Mucosa of stomach (tissue), 1 donor: ENCODE measurements around the gene HYAL1.
"Not testable (repeated sequence)": the region's sequence is repeated elsewhere in the genome, so short reads cannot be mapped to it uniquely, and the experiment has no call there.

Source experiments
- H3K27me3 ChIP-seq: one replicate; pipeline ENCODE4 v1.7.0; 2013; ENCODE audit warnings: mild to moderate bottlenecking, low read length; ENCODE audit not compliant: control insufficient read depth, insufficient read depth
- H3K36me3 ChIP-seq: one replicate; pipeline ENCODE4 v1.7.0; 2013; ENCODE audit warnings: low read length; ENCODE audit not compliant: control insufficient read depth, insufficient read depth
- H3K4me1 ChIP-seq: one replicate; pipeline ENCODE4 v1.7.0; 2013; ENCODE audit warnings: mild to moderate bottlenecking, low read length; ENCODE audit not compliant: control insufficient read depth, insufficient read depth
- H3K4me3 ChIP-seq: one replicate; pipeline ENCODE4 v1.7.0; 2013; ENCODE audit warnings: low read length
- H3K9ac ChIP-seq: one replicate; pipeline ENCODE4 v1.7.0; 2013; ENCODE audit warnings: mild to moderate bottlenecking, low read length, moderate library complexity
- H3K9me3 ChIP-seq: one replicate; pipeline ENCODE4 v1.7.0; 2013; ENCODE audit warnings: mild to moderate bottlenecking, low read length, moderate library complexity; ENCODE audit not compliant: control insufficient read depth
- donor health status: Pancreatic carcinoma.

HYAL1 gene

GRCh38 chr3:50279255-50280016 is 23.9 kb downstream of the HYAL1 start:
- H3K36me3 ChIP-seq, result no peaks in the 10 kb centered on the region
- no peaks in the 10 kb centered on the region for H3K9me3 ChIP-seq
- H3K4me1 ChIP-seq, result peaks cover 4% of the 10 kb centered on the region
- H3K27me3 ChIP-seq, result peaks cover 4% of the 10 kb centered on the region
- no peak overlapping the region for H3K4me3 ChIP-seq
- no peak overlapping the region for H3K9ac ChIP-seq

DNA sequence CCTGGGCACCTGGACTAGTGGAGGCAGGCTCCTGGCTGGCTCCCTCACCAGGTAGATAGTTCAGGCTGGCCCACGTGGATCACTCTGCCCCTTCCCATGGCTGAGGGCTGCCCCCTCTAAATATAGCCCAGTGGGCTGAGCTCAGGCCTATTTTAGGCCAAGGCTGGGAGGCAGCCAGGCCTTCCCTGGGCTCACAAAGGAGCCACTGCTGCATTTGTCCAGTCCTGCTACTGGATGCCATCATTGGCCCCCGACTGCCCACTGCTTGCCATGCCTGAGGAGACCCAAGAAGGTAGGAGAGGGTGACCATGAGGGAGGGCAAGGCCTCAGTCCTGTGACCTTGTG is 24.5 kb downstream of the HYAL1 start, which contains the start of gene LSMEM2:
Gene LSMEM2 (plus strand): TSS at position 208 of the 345 bp plus-strand sequence. CDS start 27 bp downstream, at position 235.
- H3K27me3 ChIP-seq, result peaks cover 4% of the 10 kb centered on the region
- no peak within 1 kb of the TSS for H3K9ac ChIP-seq
- H3K9me3 ChIP-seq, result no peaks in the 10 kb centered on the region
- H3K36me3 ChIP-seq, result no peaks in the 10 kb centered on the region
- peaks cover 9% of the 10 kb centered on the region for H3K4me1 ChIP-seq
- no peak within 1 kb of the TSS for H3K4me3 ChIP-seq

DNA sequence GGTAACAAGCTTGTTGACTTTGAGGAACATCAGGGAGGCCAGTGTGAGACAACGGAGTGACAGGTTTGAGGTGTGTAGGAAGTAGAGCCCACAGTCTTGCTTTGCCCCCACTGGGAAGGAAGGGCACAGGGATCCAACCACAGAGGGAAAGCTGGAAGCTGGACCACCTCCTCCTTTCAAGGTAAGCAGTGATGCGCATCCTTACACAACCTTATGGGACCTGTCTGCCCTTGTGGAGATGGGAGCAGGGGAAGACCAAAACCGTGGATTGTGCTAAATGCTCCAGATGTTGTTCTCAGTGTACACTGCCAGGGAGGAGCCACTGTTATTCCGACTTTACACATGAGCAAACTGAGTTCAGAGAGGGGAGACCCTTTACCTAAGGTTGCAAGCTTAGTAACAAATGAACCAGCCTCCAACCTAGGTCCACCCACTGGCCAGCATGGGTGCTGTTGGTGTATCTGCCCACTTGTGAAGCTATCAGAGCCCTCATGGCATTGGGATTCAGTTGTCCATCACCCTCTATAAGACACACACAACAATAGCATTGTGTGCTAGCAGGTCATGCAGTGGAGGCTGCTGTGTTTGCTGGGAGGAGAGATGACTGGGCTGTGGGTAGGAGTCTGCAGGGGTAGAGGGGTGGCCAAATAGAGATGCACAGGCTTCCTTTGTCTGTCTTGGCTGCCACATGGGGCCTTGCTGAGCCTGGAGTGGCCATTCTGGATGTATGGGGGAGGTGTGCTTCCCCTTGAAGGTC is 25.1 kb downstream of the HYAL1 start:
- H3K36me3 ChIP-seq, result no peaks in the 10 kb centered on the region
- H3K4me1 ChIP-seq, result peaks cover 15% of the 10 kb centered on the region
- H3K9ac ChIP-seq, result no peak overlapping the region
- H3K4me3 ChIP-seq, result no peak overlapping the region
- peaks cover 4% of the 10 kb centered on the region for H3K27me3 ChIP-seq
- H3K9me3 ChIP-seq, result no peaks in the 10 kb centered on the region

GRCh38 chr3:50276762-50277101 is 26.6 kb downstream of the HYAL1 start:
- Histone ChIP-seq H3K9me3 (no peaks in the 10 kb centered on the region), H3K4me3 (no peak overlapping the region), H3K9ac (no peak overlapping the region), H3K27me3 (peaks cover 4% of the 10 kb centered on the region), H3K4me1 (peaks cover 20% of the 10 kb centered on the region), H3K36me3 (no peaks in the 10 kb centered on the region)

- Histone ChIP-seq H3K9ac (no peak overlapping the region), H3K36me3 (no peaks in the 10 kb centered on the region), H3K9me3 (no peaks in the 10 kb centered on the region), H3K4me3 (no peak overlapping the region), H3K27me3 (peaks cover 4% of the 10 kb centered on the region), H3K4me1 (peaks cover 26% of the 10 kb centered on the region)
Measured at GRCh38 chr3:50275996-50276761, 27.2 kb downstream of the HYAL1 start.

- H3K9me3 ChIP-seq, result no peaks in the 10 kb centered on the region
- peaks cover 34% of the 10 kb centered on the region for H3K4me1 ChIP-seq
- H3K27me3 ChIP-seq, result peaks cover 4% of the 10 kb centered on the region
- H3K36me3 ChIP-seq, result no peaks in the 10 kb centered on the region
- no peak overlapping the region for H3K4me3 ChIP-seq
- H3K9ac ChIP-seq, result no peak overlapping the region
Measured at GRCh38 chr3:50275141-50275995, 28.0 kb downstream of the HYAL1 start.

DNA sequence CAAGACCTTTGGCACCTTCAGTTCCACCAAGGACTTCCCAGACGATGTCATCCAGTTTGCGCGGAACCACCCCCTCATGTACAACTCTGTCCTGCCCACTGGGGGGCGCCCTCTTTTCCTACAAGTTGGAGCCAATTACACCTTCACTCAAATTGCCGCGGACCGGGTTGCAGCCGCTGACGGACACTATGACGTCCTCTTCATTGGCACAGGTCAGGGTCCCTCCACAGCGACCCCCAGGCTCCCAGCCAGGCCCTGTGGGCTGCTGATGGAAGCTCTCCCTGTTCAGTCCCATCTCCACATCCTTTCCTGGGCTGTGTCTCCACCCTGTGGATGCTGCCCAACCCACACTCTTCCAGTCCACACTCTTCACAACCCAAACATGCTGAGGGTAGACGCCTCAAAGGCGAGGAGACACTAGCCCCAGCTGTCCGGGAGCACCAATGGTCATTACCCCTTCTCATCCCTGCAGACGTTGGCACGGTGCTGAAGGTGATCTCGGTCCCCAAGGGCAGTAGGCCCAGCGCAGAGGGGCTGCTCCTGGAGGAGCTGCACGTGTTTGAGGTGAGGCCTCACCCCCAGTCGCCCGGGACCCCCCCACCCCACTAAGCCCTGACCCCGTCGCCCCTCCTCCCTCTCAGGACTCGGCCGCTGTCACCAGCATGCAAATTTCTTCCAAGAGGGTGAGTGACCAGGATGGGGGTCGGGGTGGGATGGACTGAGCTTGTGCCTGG is 28.8 kb downstream of the HYAL1 start:
- Histone ChIP-seq H3K9ac (no peak overlapping the region), H3K4me1 (peaks cover 42% of the 10 kb centered on the region), H3K36me3 (no peaks in the 10 kb centered on the region), H3K27me3 (peaks cover 4% of the 10 kb centered on the region), H3K9me3 (no peaks in the 10 kb centered on the region), H3K4me3 (no peak overlapping the region)

DNA sequence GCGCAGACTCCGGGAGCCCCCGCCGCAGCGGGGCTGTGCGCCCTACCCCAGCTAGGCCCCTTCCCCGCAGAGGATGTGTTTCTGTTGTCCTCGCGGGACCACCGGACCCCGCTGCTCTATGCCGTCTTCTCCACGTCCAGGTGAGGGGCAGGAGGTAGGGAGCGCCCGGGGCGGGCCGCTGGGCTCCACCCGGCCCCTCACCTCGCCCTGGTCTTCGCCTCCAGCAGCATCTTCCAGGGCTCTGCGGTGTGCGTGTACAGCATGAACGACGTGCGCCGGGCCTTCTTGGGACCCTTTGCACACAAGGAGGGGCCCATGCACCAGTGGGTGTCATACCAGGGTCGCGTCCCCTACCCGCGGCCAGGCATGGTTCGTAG is 29.7 kb downstream of the HYAL1 start:
- peak overlapping the region; percentile 57 for H3K9ac ChIP-seq

GRCh38 chr3:50272911-50273688 is 30.3 kb downstream of the HYAL1 start:
- H3K27me3 ChIP-seq, result peaks cover 4% of the 10 kb centered on the region
- peaks cover 52% of the 10 kb centered on the region for H3K4me1 ChIP-seq
- H3K36me3 ChIP-seq, result no peaks in the 10 kb centered on the region
- peak overlapping the region; percentile 57 for H3K9ac ChIP-seq
- no peaks in the 10 kb centered on the region for H3K9me3 ChIP-seq
- peak overlapping the region; percentile 17 for H3K4me3 ChIP-seq

More for the DNA sequence above, 29.7 kb downstream of the HYAL1 start:
- H3K9me3 ChIP-seq, result no peaks in the 10 kb centered on the region
- peaks cover 4% of the 10 kb centered on the region for H3K27me3 ChIP-seq
- peaks cover 47% of the 10 kb centered on the region for H3K4me1 ChIP-seq
- H3K36me3 ChIP-seq, result no peaks in the 10 kb centered on the region
- H3K4me3 ChIP-seq, result no peak overlapping the region

DNA sequence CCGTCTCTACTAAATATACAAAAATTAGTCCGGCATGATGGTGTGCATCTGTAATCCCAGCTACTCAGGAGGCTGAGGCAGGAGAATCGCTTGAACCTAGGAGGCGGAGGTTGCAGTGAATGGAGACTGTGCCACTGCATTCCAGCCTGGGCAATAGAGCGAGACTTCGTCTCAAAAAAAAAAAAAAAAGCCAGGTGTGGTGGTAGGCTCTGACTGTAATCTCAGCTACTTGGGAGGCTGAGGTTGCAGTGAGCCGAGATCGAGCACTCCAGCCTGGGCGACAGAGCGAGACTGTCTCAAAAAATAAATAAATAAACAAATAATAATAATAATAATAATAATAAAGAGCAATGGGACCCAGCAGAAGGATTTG is 30.9 kb downstream of the HYAL1 start:
- H3K9ac ChIP-seq, H3K36me3 ChIP-seq, H3K9me3 ChIP-seq, H3K4me3 ChIP-seq, H3K27me3 ChIP-seq: not testable (repeated sequence)
- H3K4me1 ChIP-seq, result peaks cover 58% of the 10 kb centered on the region
